Stimulated activated CD4-positive, alpha-beta T cell treated with anti-CD3 and anti-CD28 coated beads, Interleukin-1b, Interleukin-23, amount 100 ng/mL, for 4 hours (primary cell): ENCODE results near the gene CHST2.
"Not testable (repeated sequence)": the region's sequence is repeated elsewhere in the genome, so short reads cannot be mapped to it uniquely, and the experiment has no call there.

Experiments
- DNase-seq, 2 donors: peaks; one replicate each; pipeline ENCODE4 v3.0.0-alpha.2; 2020; ENCODE audit warnings: low read depth in 2 of 2

CHST2 gene

GRCh38 chr3:143134471-143134870, 14.9 kb downstream of the CHST2 start:
- DNase-seq: no peak

- no peak for DNase-seq
These were observed 15.6 kb downstream of the CHST2 start for GRCh38 chr3:143135150-143135549.

- DNase-seq: no peak
These were observed 18.0 kb downstream of the CHST2 start for GRCh38 chr3:143137435-143138036.

- DNase-seq: no peak
These were observed 19.4 kb downstream of the CHST2 start for GRCh38 chr3:143138953-143139352.

GRCh38 chr3:143139762-143140161, 20.2 kb downstream of the CHST2 start:
- no peak for DNase-seq

- no peak for DNase-seq
These were observed 21.0 kb downstream of the CHST2 start for GRCh38 chr3:143140550-143140949.

GRCh38 chr3:143142354-143142753, 22.8 kb downstream of the CHST2 start:
- DNase-seq: no peak

- DNase-seq: no peak
These were observed 26.3 kb downstream of the CHST2 start for GRCh38 chr3:143145906-143146305.

GRCh38 chr3:143146486-143147274, 27.1 kb downstream of the CHST2 start:
- DNase-seq: no peak

GRCh38 chr3:143147707-143148106, 28.1 kb downstream of the CHST2 start:
- DNase-seq: no peak

GRCh38 chr3:143150071-143150470, 30.5 kb downstream of the CHST2 start:
- DNase-seq: no peak

- DNase-seq: no peak
These were observed 31.6 kb downstream of the CHST2 start for GRCh38 chr3:143151004-143151731.

GRCh38 chr3:143152043-143152442, 32.5 kb downstream of the CHST2 start:
- DNase-seq: no peak

GRCh38 chr3:143155756-143156155, 36.2 kb downstream of the CHST2 start:
- no peak for DNase-seq

- no peak for DNase-seq
These were observed 38.7 kb downstream of the CHST2 start for GRCh38 chr3:143158014-143158988.

- no peak for DNase-seq
These were observed 40.9 kb downstream of the CHST2 start for GRCh38 chr3:143160437-143160836.

GRCh38 chr3:143163562-143164100, 44.1 kb downstream of the CHST2 start:
- DNase-seq: no peak

GRCh38 chr3:143165211-143165610, 45.6 kb downstream of the CHST2 start:
- DNase-seq: no peak

GRCh38 chr3:143165612-143166285, 46.2 kb downstream of the CHST2 start:
- not testable (repeated sequence) for DNase-seq

GRCh38 chr3:143166376-143166775, 46.8 kb downstream of the CHST2 start:
- no peak for DNase-seq
